Caco-2 (cell line): Measurements from ENCODE around the gene FCHSD2. TPM values are rescaled to one million over a fixed set of nuclear protein-coding genes. Genes with fewer than 3 reads are reported as not detected.
"Not testable (repeated sequence)": the region's sequence is repeated elsewhere in the genome, so short reads cannot be mapped to it uniquely, and the experiment has no call there.

Experiments
- BruUV-seq: library from RNA; stranded (reverse); fragments of 400-500 nt; replicated peaks from 2 replicates; lab custom pipeline; 2021; lab: Mats Ljungman, UMichigan
- CTCF ChIA-PET: fragments of 300-600 bp; sonication (Branson Sonifier 250); formaldehyde crosslinking; loops from one replicate; lab custom pipeline; 2022; ENCODE audit warnings: antibody characterized with exemption; lab: Charles Lee
- POLR2A ChIA-PET: fragments of 300-600 bp; sonication (Branson Sonifier 250); formaldehyde crosslinking; loops from one replicate; lab custom pipeline; 2022; ENCODE audit warnings: antibody characterized with exemption; lab: Charles Lee
- DNase-seq, 2 experiments: peaks; one replicate each; pipeline versions ENCODE4 v3.0.0 to v3.0.0-alpha.2; 2020 to 2022
- H3K27me3 ChIP-seq: replicated peaks from 2 replicates; pipeline ENCODE4 v1.6.0; 2011; ENCODE audit warnings: low read length; ENCODE audit not compliant: control insufficient read depth, insufficient read depth
- H3K36me3 ChIP-seq: 2 replicates; pipeline ENCODE4 v1.5.1; 2011; ENCODE audit warnings: low read length; ENCODE audit not compliant: control insufficient read depth, insufficient read depth
- H3K4me1 ChIP-seq: fragments of 250-450 bp; sonication (Bioruptor Pico); 2 replicates; pipeline ENCODE4 v1.5.1; 2020; ENCODE audit warnings: mild to moderate bottlenecking
- H3K4me3 ChIP-seq: 2 replicates; pipeline ENCODE4 v1.5.1; 2011; ENCODE audit warnings: low read depth, mild to moderate bottlenecking, control low read depth, low read length
- H3K9me3 ChIP-seq: fragments of 250-450 bp; sonication (Bioruptor Pico); 2 replicates; pipeline ENCODE4 v1.5.1; 2020; ENCODE audit warnings: mild to moderate bottlenecking, moderate library complexity
- H3K27ac Mint-ChIP-seq: one replicate; pipeline ENCODE4 v1.8.0; 2022; ENCODE audit warnings: mixed read lengths; ENCODE audit not compliant: unreplicated experiment
- H3K27me3 Mint-ChIP-seq: one replicate; pipeline ENCODE4 v1.8.0; 2022; ENCODE audit warnings: mixed read lengths; ENCODE audit not compliant: insufficient read depth, unreplicated experiment
- H3K36me3 Mint-ChIP-seq: one replicate; pipeline ENCODE4 v1.8.0; 2022; ENCODE audit warnings: mild to moderate bottlenecking, mixed read lengths; ENCODE audit not compliant: insufficient read depth, unreplicated experiment
- H3K4me1 Mint-ChIP-seq: one replicate; pipeline ENCODE4 v1.8.0; 2022; ENCODE audit warnings: low read depth, mixed read lengths; ENCODE audit not compliant: unreplicated experiment
- H3K4me3 Mint-ChIP-seq: one replicate; pipeline ENCODE4 v1.8.0; 2022; ENCODE audit warnings: mild to moderate bottlenecking, moderate library complexity, mixed read lengths; ENCODE audit not compliant: unreplicated experiment
- H3K9me3 Mint-ChIP-seq: one replicate; pipeline ENCODE4 v1.8.0; 2022; ENCODE audit warnings: mixed read lengths; ENCODE audit not compliant: unreplicated experiment
- CTCF ChIP-seq, 2 experiments: fragments of 200-600 bp in 1 of 2; IDR thresholded peaks; 1 replicate in 1 of 2; 2 replicates in 1 of 2; pipeline versions ENCODE4 v1.5.1 to v1.8.0; 2011 to 2022; ENCODE audit warnings: antibody characterized with exemption in 1 of 2, control low read depth in 1 of 2, inconsistent platforms in 1 of 2, low read depth in 1 of 2, low read length in 1 of 2, mild to moderate bottlenecking in 1 of 2, moderate library complexity in 1 of 2; ENCODE audit not compliant: insufficient read depth in 1 of 2, severe bottlenecking in 1 of 2, unreplicated experiment in 1 of 2
- intact Hi-C: fragments of 100-400 bp; cut with micrococcal nuclease; formaldehyde crosslinking; loops from one replicate; pipeline ENCODE4 v1.10.0; 2022; ENCODE audit not compliant: unreplicated experiment
- total RNA-seq: library from RNA; stranded (reverse); gene quantifications from 2 replicates; pipeline ENCODE4 v1.2.3, GENCODE V29; 2022

The FCHSD2 gene
- total RNA-seq, 1 experiment from 2014 or later = 32.7 TPM

GRCh38 chr11:72983560-72983959, 158.6 kb downstream of the FCHSD2 start:
- H3K27ac Mint-ChIP-seq = no peak overlapping the region
- H3K27me3 ChIP-seq = no peaks in the 10 kb centered on the region
- no TSS peak for BruUV-seq

DNA sequence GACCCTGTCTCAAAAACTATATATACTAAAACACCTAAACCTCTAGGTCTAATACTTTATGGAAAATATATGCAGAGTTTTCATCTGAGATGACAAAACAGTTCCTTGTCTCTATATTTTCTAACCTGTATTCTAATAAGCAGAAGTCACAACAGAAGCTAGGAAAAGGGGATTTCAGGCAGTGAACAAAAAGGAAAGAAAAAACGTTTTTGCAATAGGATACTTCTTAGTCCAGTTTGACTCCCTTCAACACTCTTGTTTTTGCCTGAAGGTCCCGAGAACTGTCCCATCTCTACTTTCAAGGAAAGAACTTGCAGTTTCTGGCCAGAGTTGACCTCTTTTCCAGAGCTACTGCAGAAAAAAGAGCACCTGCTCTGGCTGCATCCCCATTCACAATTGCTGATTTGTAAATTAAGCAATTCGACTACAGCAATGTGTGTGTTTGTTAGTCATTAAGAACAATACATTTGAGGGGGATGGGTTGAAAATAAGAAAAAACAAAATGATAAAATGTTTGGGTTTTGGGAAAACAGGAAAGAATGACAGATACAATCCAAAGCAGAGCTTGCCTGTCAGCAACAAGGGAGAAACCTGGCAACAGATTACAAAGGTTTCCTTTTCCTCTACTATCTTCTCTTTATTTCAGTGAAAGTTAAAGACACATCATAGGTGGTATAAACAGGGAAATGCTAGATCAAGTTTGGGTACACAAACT, 160.0 kb downstream of the FCHSD2 start:
- Mint-ChIP-seq H3K4me1 (peaks cover 6% of the 10 kb centered on the region), H3K36me3 (peaks cover 8% of the 10 kb centered on the region), H3K4me3 (no peak overlapping the region), H3K27me3 (no peaks in the 10 kb centered on the region), H3K27ac (no peak overlapping the region), H3K9me3 (no peaks in the 10 kb centered on the region)
- Histone ChIP-seq H3K4me3 (no peak overlapping the region), H3K4me1 (peaks cover 20% of the 10 kb centered on the region), H3K27me3 (no peaks in the 10 kb centered on the region), H3K9me3 (peaks cover 1% of the 10 kb centered on the region; the same call in 1 of the 2 replicates), H3K36me3 (no peaks in the 10 kb centered on the region; the same call in 1 of the 2 replicates)
- ChIA-PET CTCF (no interaction called here), POLR2A (no interaction called here)
- DNase-seq = no peak
- intact Hi-C loops = no loop called here
- no TSS peak for BruUV-seq
- TF ChIP-seq CTCF (IDR thresholded peaks at IDR 0.05; ENCODE audit: insufficient read depth in 1 of 2, low read depth in 1 of 2, low read length in 1 of 2, severe bottlenecking in 1 of 2, unreplicated experiment in 1 of 2) = no peak

More at GRCh38 chr11:72983560-72983959, 158.6 kb downstream of the FCHSD2 start:
- DNase-seq = no peak
- Mint-ChIP-seq H3K4me3 (no peak overlapping the region), H3K27me3 (no peaks in the 10 kb centered on the region), H3K4me1 (peaks cover 13% of the 10 kb centered on the region), H3K36me3 (peaks cover 5% of the 10 kb centered on the region), H3K9me3 (no peaks in the 10 kb centered on the region)
- H3K9me3 ChIP-seq = no peaks in the 10 kb centered on the region
- no peak overlapping the region for H3K4me3 ChIP-seq
- POLR2A ChIA-PET = no interaction called here
- intact Hi-C loops = no loop called here
- H3K36me3 ChIP-seq = no peaks in the 10 kb centered on the region
- CTCF ChIA-PET = no interaction called here
- peaks cover 23% of the 10 kb centered on the region for H3K4me1 ChIP-seq
- no peak for TF ChIP-seq CTCF (IDR thresholded peaks at IDR 0.05; ENCODE audit: insufficient read depth in 1 of 2, low read depth in 1 of 2, low read length in 1 of 2, severe bottlenecking in 1 of 2, unreplicated experiment in 1 of 2)

GRCh38 chr11:72981080-72981479, 161.0 kb downstream of the FCHSD2 start:
- Histone ChIP-seq H3K4me3 (no peak overlapping the region), H3K36me3 (no peaks in the 10 kb centered on the region; the same call in 1 of the 2 replicates), H3K27me3 (no peaks in the 10 kb centered on the region), H3K9me3 (peaks cover 9% of the 10 kb centered on the region; the same call in 1 of the 2 replicates), H3K4me1 (peaks cover 20% of the 10 kb centered on the region)
- Mint-ChIP-seq H3K9me3 (no peaks in the 10 kb centered on the region), H3K27ac (no peak overlapping the region), H3K36me3 (peaks cover 8% of the 10 kb centered on the region), H3K4me1 (peaks cover 6% of the 10 kb centered on the region), H3K27me3 (no peaks in the 10 kb centered on the region), H3K4me3 (no peak overlapping the region)
- ChIA-PET CTCF (interaction anchor here (0.6 kb wide), 1 partner anchor 326 kb away, joined by 8 read pairs; no protein-coding TSS in a partner anchor), POLR2A (no interaction called here)
- intact Hi-C loops = no loop called here
- BruUV-seq = no TSS peak
- no peak for TF ChIP-seq CTCF (IDR thresholded peaks at IDR 0.05; ENCODE audit: insufficient read depth in 1 of 2, low read depth in 1 of 2, low read length in 1 of 2, severe bottlenecking in 1 of 2, unreplicated experiment in 1 of 2)
- DNase-seq = no peak

DNA sequence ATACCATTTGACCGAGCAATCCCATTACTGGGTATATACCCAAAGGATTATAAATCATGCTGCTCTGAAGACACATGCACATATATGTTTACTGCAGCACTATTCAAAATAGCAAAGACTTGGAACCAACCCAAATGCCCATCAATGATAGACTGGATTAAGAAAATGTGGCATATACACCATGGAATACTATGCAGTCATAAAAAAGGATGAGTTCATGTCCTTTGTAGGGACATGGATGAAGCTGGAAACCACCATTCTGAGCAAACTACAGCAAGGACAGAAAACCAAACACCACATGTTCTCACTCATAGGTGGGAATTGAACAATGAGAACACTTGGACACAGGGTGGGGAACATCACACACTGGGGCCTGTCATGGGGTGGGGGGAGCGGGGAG, 164.3 kb downstream of the FCHSD2 start:
- intact Hi-C loops, H3K9me3 ChIP-seq, H3K27me3 ChIP-seq, H3K4me3 ChIP-seq, H3K36me3 Mint-ChIP-seq, H3K27me3 Mint-ChIP-seq, H3K27ac Mint-ChIP-seq, H3K36me3 ChIP-seq, H3K4me1 Mint-ChIP-seq, POLR2A ChIA-PET, BruUV-seq, H3K4me1 ChIP-seq, H3K4me3 Mint-ChIP-seq, CTCF ChIA-PET, DNase-seq: not testable (repeated sequence)
- H3K9me3 Mint-ChIP-seq = peaks cover 10% of the 10 kb centered on the region

GRCh38 chr11:72976522-72976892, 165.6 kb downstream of the FCHSD2 start:
- H3K4me3 Mint-ChIP-seq, H3K4me3 ChIP-seq, BruUV-seq, H3K27ac Mint-ChIP-seq, CTCF ChIA-PET, POLR2A ChIA-PET, H3K36me3 ChIP-seq, H3K27me3 ChIP-seq, H3K27me3 Mint-ChIP-seq, intact Hi-C loops, H3K36me3 Mint-ChIP-seq, H3K9me3 ChIP-seq, H3K4me1 ChIP-seq, DNase-seq, H3K4me1 Mint-ChIP-seq: not testable (repeated sequence)
- peaks cover 10% of the 10 kb centered on the region for H3K9me3 Mint-ChIP-seq
